ENCODE results near the gene LAMA5. TPM values are rescaled to one million over a fixed set of nuclear protein-coding genes. Genes with fewer than 3 reads are reported as not detected.

Gene LAMA5
- total RNA-seq, 1 donor, result 11.1 TPM

DNA sequence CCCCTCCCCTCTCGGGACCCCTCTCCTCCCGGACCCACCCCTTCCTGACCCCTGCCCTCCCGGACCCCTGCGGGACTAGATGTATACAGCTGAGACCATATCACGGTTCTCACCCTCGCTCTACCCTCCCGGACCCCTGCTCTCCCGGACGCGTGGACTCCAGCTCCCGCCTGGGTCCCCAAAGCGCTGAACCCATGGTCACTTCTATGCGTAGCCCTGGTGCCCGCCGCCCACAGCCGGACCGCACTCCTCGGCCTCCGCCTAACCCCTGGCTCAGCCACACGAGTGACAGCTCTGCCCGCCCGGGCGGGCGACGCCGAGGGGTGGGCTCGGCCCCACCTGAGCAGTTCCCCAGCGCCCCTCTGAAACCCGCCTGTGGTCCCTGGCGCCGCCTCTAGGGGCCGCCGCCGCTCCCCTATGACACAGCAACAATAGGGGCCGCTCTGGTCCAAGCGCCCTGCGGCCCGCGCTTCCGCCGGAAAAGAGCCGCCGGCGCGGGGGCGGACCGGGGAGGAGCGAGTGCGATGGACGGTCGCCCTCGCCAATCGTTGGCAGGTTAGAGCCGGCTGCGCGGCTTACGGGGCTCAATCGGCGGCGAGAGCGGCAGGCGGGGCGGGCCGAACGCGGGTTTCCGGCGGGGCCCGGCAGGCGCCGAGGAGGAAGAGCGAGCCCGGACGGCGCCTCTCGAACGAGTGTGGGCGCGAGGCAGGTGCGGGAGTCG, 64.6 kb downstream of the LAMA5 start, which contains the start of gene ADRM1:
ADRM1 (plus strand) TSS at position 657 of the 721 bp plus-strand sequence. CDS start 572 bp downstream, outside the sequence.
- peak; percentile 94 for DNase-seq (ENCODE audit: low read depth)
- H3K4me3 ChIP-seq (ENCODE audit: low read depth, low read length), result peak within 1 kb of the TSS; percentile 86
- TF ChIP-seq, protein P1, sequence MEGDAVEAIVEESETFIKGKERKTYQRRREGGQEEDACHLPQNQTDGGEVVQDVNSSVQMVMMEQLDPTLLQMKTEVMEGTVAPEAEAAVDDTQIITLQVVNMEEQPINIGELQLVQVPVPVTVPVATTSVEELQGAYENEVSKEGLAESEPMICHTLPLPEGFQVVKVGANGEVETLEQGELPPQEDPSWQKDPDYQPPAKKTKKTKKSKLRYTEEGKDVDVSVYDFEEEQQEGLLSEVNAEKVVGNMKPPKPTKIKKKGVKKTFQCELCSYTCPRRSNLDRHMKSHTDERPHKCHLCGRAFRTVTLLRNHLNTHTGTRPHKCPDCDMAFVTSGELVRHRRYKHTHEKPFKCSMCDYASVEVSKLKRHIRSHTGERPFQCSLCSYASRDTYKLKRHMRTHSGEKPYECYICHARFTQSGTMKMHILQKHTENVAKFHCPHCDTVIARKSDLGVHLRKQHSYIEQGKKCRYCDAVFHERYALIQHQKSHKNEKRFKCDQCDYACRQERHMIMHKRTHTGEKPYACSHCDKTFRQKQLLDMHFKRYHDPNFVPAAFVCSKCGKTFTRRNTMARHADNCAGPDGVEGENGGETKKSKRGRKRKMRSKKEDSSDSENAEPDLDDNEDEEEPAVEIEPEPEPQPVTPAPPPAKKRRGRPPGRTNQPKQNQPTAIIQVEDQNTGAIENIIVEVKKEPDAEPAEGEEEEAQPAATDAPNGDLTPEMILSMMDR (IDR thresholded peaks at IDR 0.05; ENCODE audit: insufficient read depth, low read length), result peak; percentile 88

DNA sequence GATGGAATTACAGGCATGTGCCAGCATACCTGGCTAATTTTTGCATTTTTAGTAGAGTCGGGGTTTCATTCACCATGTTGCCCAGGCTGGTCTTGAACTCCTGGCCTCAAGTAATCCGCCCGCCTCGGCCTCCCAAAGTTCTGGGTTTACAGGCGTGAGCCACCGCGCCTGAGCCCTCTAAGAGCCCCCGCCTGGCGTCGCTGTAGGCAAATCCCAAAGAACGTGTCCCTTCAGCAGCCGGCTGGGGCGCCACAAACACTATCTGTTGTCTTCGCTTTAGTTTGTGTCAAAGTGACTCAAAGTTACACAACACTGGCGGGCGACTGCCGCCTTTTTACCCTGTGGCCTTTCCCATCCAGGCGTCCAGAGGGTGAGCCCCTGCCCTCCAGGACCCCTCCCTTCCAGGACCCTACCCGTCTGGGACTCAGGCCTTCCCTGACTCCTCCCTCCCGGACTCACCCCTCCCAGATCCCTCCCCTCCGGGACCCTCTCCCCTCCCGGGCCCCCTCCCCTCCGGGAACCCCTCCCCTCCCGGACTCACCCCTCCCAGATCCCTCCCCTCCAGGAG, 65.3 kb downstream of the LAMA5 start:
- TF ChIP-seq, protein P1 (IDR thresholded peaks at IDR 0.05; ENCODE audit: insufficient read depth, low read length), result peak; percentile 93
- DNase-seq (ENCODE audit: low read depth), result peak; percentile 90

DNA sequence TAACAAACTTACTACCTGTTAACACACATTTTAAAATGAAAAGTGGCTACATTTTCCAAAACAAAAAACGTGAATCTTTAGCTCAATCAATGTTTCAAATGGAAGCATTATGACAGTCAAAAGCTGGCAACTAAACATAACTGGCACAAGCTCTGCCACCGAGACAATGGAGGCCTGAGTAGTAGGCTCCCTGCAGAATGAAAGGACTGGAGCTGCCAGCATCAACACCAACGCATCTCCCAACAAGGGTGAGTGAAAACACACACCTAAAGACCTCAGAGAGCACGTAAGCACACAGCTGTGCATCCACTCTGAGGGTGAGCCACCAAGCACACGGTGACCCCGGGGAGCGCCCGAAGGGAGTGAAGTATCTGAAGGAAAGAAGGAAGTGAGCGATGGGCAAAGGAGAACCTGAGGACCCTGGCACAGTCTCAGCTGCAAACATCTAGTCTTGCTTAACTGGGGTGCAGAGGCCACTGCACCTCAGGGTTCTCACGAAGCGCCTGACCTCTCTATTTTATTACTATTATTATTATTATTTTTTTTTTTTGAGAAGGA, 65.9 kb downstream of the LAMA5 start:
- TF ChIP-seq, protein P1 (IDR thresholded peaks at IDR 0.05; ENCODE audit: insufficient read depth, low read length), result no peak
- DNase-seq (ENCODE audit: low read depth), result no peak
- H3K4me3 ChIP-seq (ENCODE audit: low read depth, low read length), result no peak overlapping the region

More for the DNA sequence above, 65.3 kb downstream of the LAMA5 start:
- H3K4me3 ChIP-seq (ENCODE audit: low read depth, low read length), result peak overlapping the region; percentile 82

DNA sequence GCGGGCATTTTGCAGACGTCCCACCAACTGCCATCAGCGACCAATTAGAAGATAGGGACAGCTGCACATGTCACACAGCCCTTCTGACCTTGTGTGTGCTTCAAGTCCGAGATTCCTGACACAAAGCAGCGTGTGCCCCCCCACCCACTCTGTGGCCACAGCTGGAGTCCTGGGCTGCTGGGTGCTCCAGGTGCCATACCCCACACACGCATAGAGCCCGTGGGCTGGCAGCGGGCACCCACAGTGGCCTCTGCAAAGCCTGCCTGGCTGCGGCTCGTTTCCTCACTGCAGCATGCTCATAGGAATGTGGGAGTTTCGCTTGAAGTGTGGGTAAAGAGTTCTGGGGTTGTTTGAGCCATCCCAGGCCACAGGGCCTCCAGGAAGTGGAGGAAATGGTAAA, 66.8 kb downstream of the LAMA5 start:
- TF ChIP-seq, protein P1 (IDR thresholded peaks at IDR 0.05; ENCODE audit: insufficient read depth, low read length), result no peak
- H3K4me3 ChIP-seq (ENCODE audit: low read depth, low read length), result no peak overlapping the region
- no peak for DNase-seq (ENCODE audit: low read depth)

DNA sequence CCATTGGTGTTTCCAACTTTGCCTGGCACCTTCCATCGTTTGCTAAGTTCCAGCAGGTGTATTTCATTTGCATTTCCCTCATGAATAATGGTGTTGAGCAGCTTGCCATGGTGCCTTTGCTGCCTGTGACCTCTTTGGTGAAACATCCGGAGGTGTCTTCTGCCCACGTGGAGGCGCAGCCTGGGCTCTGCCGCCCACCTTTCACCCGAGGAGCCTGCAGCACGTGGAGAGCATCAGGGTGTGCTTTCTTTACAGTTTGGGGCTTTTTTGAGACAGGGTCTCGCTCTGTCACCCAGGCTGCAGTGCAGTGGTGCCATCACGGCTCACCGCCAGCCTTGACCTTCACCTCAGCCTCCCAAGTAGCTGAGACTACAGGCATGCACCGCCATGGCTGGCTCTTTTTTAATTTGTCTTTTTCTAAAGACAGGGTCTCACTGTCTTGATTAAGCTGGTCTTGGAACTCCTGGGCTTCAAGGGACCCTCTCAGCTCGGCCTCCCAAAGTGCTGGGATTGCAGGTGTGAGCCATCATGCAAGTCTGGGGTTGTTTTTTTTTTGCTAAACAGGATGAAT, 67.4 kb downstream of the LAMA5 start:
- TF ChIP-seq, protein P1 (IDR thresholded peaks at IDR 0.05; ENCODE audit: insufficient read depth, low read length), result no peak
- H3K4me3 ChIP-seq (ENCODE audit: low read depth, low read length), result no peak overlapping the region
- no peak for DNase-seq (ENCODE audit: low read depth)

DNA sequence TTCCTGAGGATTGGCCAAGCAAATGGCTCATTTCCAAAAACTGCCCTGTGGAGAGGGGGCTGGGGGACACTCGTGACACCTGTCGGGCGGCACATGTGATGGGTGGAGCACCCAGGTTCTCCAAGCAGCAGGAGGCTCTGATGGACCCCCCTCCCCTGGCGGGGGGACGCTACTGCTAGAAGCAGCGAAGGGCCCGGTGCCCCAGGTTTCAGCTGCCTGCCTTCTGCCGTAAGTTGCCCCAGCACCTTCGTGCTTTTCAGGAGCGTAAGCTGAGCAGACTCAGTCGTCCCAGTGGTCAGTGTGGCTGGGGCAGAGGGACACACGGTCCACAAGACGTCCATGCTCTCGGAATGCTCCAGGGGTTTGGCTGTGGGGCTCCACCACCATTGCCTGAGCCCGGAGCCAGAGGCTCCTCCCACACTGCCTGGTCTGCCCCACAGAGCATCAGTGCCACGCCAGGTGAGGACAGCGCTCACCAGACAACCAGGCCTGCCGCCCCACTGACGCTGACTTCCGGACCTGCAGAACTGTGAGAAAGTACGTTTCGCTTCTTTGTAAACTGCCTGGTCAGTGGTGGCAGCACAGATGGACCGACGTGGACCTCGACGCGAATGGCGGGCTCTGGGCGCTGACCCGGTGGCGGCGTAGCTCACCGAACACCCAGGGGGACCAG, 68.4 kb downstream of the LAMA5 start:
- TF ChIP-seq, protein P1 (IDR thresholded peaks at IDR 0.05; ENCODE audit: insufficient read depth, low read length), result no peak
- H3K4me3 ChIP-seq (ENCODE audit: low read depth, low read length), result no peak overlapping the region
- DNase-seq (ENCODE audit: low read depth), result no peak

All from fibroblast of the aortic adventitia (primary cell).